Esophagus squamous epithelium (tissue), 4 donors: Measurements from ENCODE around the gene HMGCS1.

Experiments
- POLR2A ChIP-seq, 4 donors: fragments of 450-650 bp; IDR thresholded peaks; one replicate each; pipeline ENCODE4 v1.6.1; 2017; ENCODE audit warnings: antibody characterized with exemption in 4 of 4, mild to moderate bottlenecking in 4 of 4, moderate library complexity in 3 of 4
- TF ChIP-seq, protein P1 (sequence below), 6 experiments: fragments of 450-650 bp in 4 of 6; fragments of 200-600 bp in 2 of 6; sonication (generic) in 2 of 6; IDR thresholded peaks; one replicate each; pipeline ENCODE4 v1.5.1; 2016 to 2019; ENCODE audit warnings: antibody characterized with exemption in 6 of 6, mild to moderate bottlenecking in 4 of 6, moderate library complexity in 4 of 6

GRCh38 chr5:43313854-43314457 is 744 bp upstream of the HMGCS1 start:
- TF ChIP-seq, protein P1, sequence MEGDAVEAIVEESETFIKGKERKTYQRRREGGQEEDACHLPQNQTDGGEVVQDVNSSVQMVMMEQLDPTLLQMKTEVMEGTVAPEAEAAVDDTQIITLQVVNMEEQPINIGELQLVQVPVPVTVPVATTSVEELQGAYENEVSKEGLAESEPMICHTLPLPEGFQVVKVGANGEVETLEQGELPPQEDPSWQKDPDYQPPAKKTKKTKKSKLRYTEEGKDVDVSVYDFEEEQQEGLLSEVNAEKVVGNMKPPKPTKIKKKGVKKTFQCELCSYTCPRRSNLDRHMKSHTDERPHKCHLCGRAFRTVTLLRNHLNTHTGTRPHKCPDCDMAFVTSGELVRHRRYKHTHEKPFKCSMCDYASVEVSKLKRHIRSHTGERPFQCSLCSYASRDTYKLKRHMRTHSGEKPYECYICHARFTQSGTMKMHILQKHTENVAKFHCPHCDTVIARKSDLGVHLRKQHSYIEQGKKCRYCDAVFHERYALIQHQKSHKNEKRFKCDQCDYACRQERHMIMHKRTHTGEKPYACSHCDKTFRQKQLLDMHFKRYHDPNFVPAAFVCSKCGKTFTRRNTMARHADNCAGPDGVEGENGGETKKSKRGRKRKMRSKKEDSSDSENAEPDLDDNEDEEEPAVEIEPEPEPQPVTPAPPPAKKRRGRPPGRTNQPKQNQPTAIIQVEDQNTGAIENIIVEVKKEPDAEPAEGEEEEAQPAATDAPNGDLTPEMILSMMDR (IDR thresholded peaks at IDR 0.05), result no peak
- TF ChIP-seq POLR2A (IDR thresholded peaks at IDR 0.05), result no peak
